Vagina (tissue), 2 donors: ENCODE results near the gene PSMD8. TPM values are rescaled to one million over a fixed set of nuclear protein-coding genes. Genes with fewer than 3 reads are reported as not detected.

Experiments
- DNase-seq, 2 donors: peaks; one replicate each; pipeline ENCODE4 v3.0.0-alpha.2; 2017; ENCODE audit errors: extremely low spot score in 2 of 2
- H3K27ac ChIP-seq: fragments of 200-600 bp; sonication (generic); one replicate; pipeline ENCODE4 v1.5.1; 2019
- H3K27me3 ChIP-seq: fragments of 200-600 bp; sonication (generic); one replicate; pipeline ENCODE4 v1.5.1; 2019
- H3K36me3 ChIP-seq, 2 donors: fragments of 200-600 bp; sonication (generic); one replicate each; pipeline ENCODE4 v1.5.1; 2017 to 2019
- H3K4me1 ChIP-seq: fragments of 200-600 bp; sonication (generic); one replicate; pipeline ENCODE4 v1.5.1; 2019
- H3K4me3 ChIP-seq, 2 donors: fragments of 200-600 bp; sonication (generic); 1 replicate in 1 of 2; 2 replicates in 1 of 2; pipeline ENCODE4 v1.5.1; 2016 to 2019
- H3K9me3 ChIP-seq: fragments of 200-600 bp; sonication (generic); one replicate; pipeline ENCODE4 v1.5.1; 2019
- CTCF ChIP-seq, 3 experiments: fragments of 450-650 bp in 2 of 3; fragments of 200-600 bp in 1 of 3; sonication (generic) in 1 of 3; IDR thresholded peaks; one replicate each; pipeline ENCODE4 v1.5.1; 2017 to 2019; ENCODE audit warnings: antibody characterized with exemption in 3 of 3, mild to moderate bottlenecking in 2 of 3, moderate library complexity in 2 of 3
- POLR2A ChIP-seq, 2 donors: fragments of 450-650 bp; IDR thresholded peaks; one replicate each; pipeline ENCODE4 v1.6.1; 2017; ENCODE audit warnings: antibody characterized with exemption in 2 of 2, mild to moderate bottlenecking in 2 of 2, moderate library complexity in 2 of 2
- POLR2AphosphoS5 ChIP-seq, 2 donors: sonication (generic); formaldehyde crosslinking; IDR thresholded peaks; one replicate each; pipeline ENCODE4 v1.9.0; 2017; ENCODE audit warnings: antibody characterized with exemption in 2 of 2, mild to moderate bottlenecking in 2 of 2, low read depth in 1 of 2; ENCODE audit not compliant: insufficient read depth in 1 of 2
- intact Hi-C: fragments of 100-400 bp; cut with DNase I; formaldehyde crosslinking; loops from one replicate; pipeline ENCODE4 v1.15.1; 2023
- total RNA-seq: library from RNA; depleted of rRNA; stranded (reverse); fragments of >200 nt; gene quantifications from one replicate; pipeline ENCODE4 v1.2.3, GENCODE V29; 2016

PSMD8 gene
- total RNA-seq, 1 donor from 2014 or later = 169 TPM

GRCh38 chr19:38429055-38429810 is 54.9 kb downstream of the PSMD8 start:
- H3K9me3 ChIP-seq = no peaks in the 10 kb centered on the region
- no peak for TF ChIP-seq POLR2A (IDR thresholded peaks at IDR 0.05)
- no peak overlapping the region for H3K27ac ChIP-seq
- H3K4me3 ChIP-seq = no peak overlapping the region
- no peak for DNase-seq
- no peaks in the 10 kb centered on the region for H3K36me3 ChIP-seq
- H3K4me1 ChIP-seq = no peaks in the 10 kb centered on the region
- no peaks in the 10 kb centered on the region for H3K27me3 ChIP-seq
- intact Hi-C loops = no loop called here

GRCh38 chr19:38429811-38430156 is 55.4 kb downstream of the PSMD8 start:
- Histone ChIP-seq H3K27me3 (no peaks in the 10 kb centered on the region), H3K4me3 (no peak overlapping the region), H3K9me3 (no peaks in the 10 kb centered on the region), H3K36me3 (no peaks in the 10 kb centered on the region), H3K4me1 (no peaks in the 10 kb centered on the region), H3K27ac (no peak overlapping the region)
- intact Hi-C loops = no loop called here
- TF ChIP-seq POLR2A (IDR thresholded peaks at IDR 0.05) = no peak
- no peak for TF ChIP-seq POLR2AphosphoS5 (IDR thresholded peaks at IDR 0.05; ENCODE audit: insufficient read depth in 1 of 2, low read depth in 1 of 2)
- no peak for TF ChIP-seq CTCF (IDR thresholded peaks at IDR 0.05)
- DNase-seq = no peak

- Histone ChIP-seq H3K4me1 (no peaks in the 10 kb centered on the region), H3K9me3 (no peaks in the 10 kb centered on the region), H3K27me3 (no peaks in the 10 kb centered on the region), H3K27ac (no peak overlapping the region), H3K36me3 (no peaks in the 10 kb centered on the region), H3K4me3 (no peak overlapping the region)
- TF ChIP-seq CTCF (IDR thresholded peaks at IDR 0.05) = no peak
- TF ChIP-seq POLR2AphosphoS5 (IDR thresholded peaks at IDR 0.05; ENCODE audit: insufficient read depth in 1 of 2, low read depth in 1 of 2) = no peak
- TF ChIP-seq POLR2A (IDR thresholded peaks at IDR 0.05) = no peak
- no peak for DNase-seq
- intact Hi-C loops = no loop called here
Measured at GRCh38 chr19:38430931-38431330, 56.6 kb downstream of the PSMD8 start.

GRCh38 chr19:38433268-38433733 is 58.9 kb downstream of the PSMD8 start, which contains the start of gene RYR1:
RYR1 (plus strand) TSS chr19:38433691; CDS start chr19:38433830, 139 bp downstream.
- no peaks in the 10 kb centered on the region for H3K9me3 ChIP-seq
- no peaks in the 10 kb centered on the region for H3K4me1 ChIP-seq
- H3K27me3 ChIP-seq = no peaks in the 10 kb centered on the region
- H3K27ac ChIP-seq = no peak within 1 kb of the TSS
- TF ChIP-seq POLR2A (IDR thresholded peaks at IDR 0.05) (no peak), CTCF (IDR thresholded peaks at IDR 0.05) (no peak), POLR2AphosphoS5 (IDR thresholded peaks at IDR 0.05; ENCODE audit: insufficient read depth in 1 of 2, low read depth in 1 of 2) (no peak)
- H3K36me3 ChIP-seq = no peaks in the 10 kb centered on the region
- intact Hi-C loops = no loop called here
- DNase-seq = no peak
- no peak within 1 kb of the TSS for H3K4me3 ChIP-seq

Other genes starting within 250 kb of the PSMD8 start
- gene DPF1, start 150.3 kb upstream of the PSMD8 start, total RNA-seq = not detected
- gene PPP1R14A, start 118.2 kb upstream of the PSMD8 start, total RNA-seq = 86.9 TPM
- gene SPINT2, start 110.0 kb upstream of the PSMD8 start, total RNA-seq = 174 TPM
- gene C19orf33, start 70.3 kb upstream of the PSMD8 start, total RNA-seq = 96.5 TPM
- 32.9 TPM for gene YIF1B, start 58.6 kb upstream of the PSMD8 start, total RNA-seq
- 16.2 TPM for gene KCNK6, start 54.7 kb upstream of the PSMD8 start, total RNA-seq
- gene CATSPERG, start 38.7 kb upstream of the PSMD8 start, total RNA-seq = 2.2 TPM
- not detected for gene GGN, start 13.5 kb downstream of the PSMD8 start, total RNA-seq
- 0.49 TPM for gene SPRED3, start 14.1 kb downstream of the PSMD8 start, total RNA-seq
- 32.7 TPM for gene FAM98C, start 28.5 kb downstream of the PSMD8 start, total RNA-seq
- 2.9 TPM for gene RASGRP4, start 51.6 kb downstream of the PSMD8 start, total RNA-seq
- 1.5 TPM for gene RYR1, start 59.1 kb downstream of the PSMD8 start, total RNA-seq
- gene MAP4K1, start 243.4 kb downstream of the PSMD8 start, total RNA-seq = 47.9 TPM
- 349 TPM for gene EIF3K, start 244.6 kb downstream of the PSMD8 start, total RNA-seq